HS-5 (cell line): ENCODE data around the gene DOC2B.
"Not testable (repeated sequence)": the region's sequence is repeated elsewhere in the genome, so short reads cannot be mapped to it uniquely, and the experiment has no call there.

Experiments used
- DNase-seq: peaks from one replicate; pipeline ENCODE4 v3.0.0-alpha.2; 2012; ENCODE audit warnings: low read depth

Gene DOC2B

GRCh38 chr17:210402-210801 is 29.0 kb upstream of the DOC2B start:
- no peak for DNase-seq

- no peak for DNase-seq
Observed at GRCh38 chr17:208429-208828, 27.0 kb upstream of the DOC2B start.

GRCh38 chr17:207775-208174 is 26.3 kb upstream of the DOC2B start:
- DNase-seq: no peak

GRCh38 chr17:206941-207560 is 25.6 kb upstream of the DOC2B start:
- no peak for DNase-seq

- not testable (repeated sequence) for DNase-seq
Observed at GRCh38 chr17:206484-206883, 25.0 kb upstream of the DOC2B start.

GRCh38 chr17:205817-206216 is 24.4 kb upstream of the DOC2B start:
- DNase-seq: no peak

- no peak for DNase-seq
Observed at GRCh38 chr17:205148-205669, 23.8 kb upstream of the DOC2B start.

- DNase-seq: no peak
Observed at GRCh38 chr17:204427-205147, 23.1 kb upstream of the DOC2B start.

GRCh38 chr17:202501-202951 is 21.1 kb upstream of the DOC2B start:
- no peak for DNase-seq

- DNase-seq: not testable (repeated sequence)
Observed at GRCh38 chr17:201736-202135, 20.3 kb upstream of the DOC2B start.

GRCh38 chr17:201257-201656 is 19.8 kb upstream of the DOC2B start:
- DNase-seq: not testable (repeated sequence)

- DNase-seq: no peak
Observed at GRCh38 chr17:200586-200985, 19.1 kb upstream of the DOC2B start.

GRCh38 chr17:199806-200545 is 18.5 kb upstream of the DOC2B start:
- no peak for DNase-seq

- no peak for DNase-seq
Observed at GRCh38 chr17:199191-199604, 17.7 kb upstream of the DOC2B start.

GRCh38 chr17:198225-198624 is 16.8 kb upstream of the DOC2B start:
- DNase-seq: not testable (repeated sequence)

- DNase-seq: no peak
Observed at GRCh38 chr17:197352-197751, 15.9 kb upstream of the DOC2B start.

- DNase-seq: no peak
Observed at GRCh38 chr17:194828-195602, 13.6 kb upstream of the DOC2B start.

- DNase-seq: no peak
Observed at GRCh38 chr17:193841-194806, 12.7 kb upstream of the DOC2B start.

GRCh38 chr17:193426-193810 is 12.0 kb upstream of the DOC2B start:
- no peak for DNase-seq

- DNase-seq: no peak
Observed at GRCh38 chr17:192666-193425, 11.4 kb upstream of the DOC2B start.
